PC-3 (cell line): ENCODE measurements around the gene FAM83G. TPM values are rescaled to one million over a fixed set of nuclear protein-coding genes. Genes with fewer than 3 reads are reported as not detected.

Source experiments
- ATAC-seq: fragments of 200-7000 bp; cut with Tn5 transposase; 2 replicates; pipeline ENCODE4 v1.9.1; 2020; ENCODE audit warnings: mild to moderate bottlenecking, moderate library complexity
- BruUV-seq: library from RNA; stranded (reverse); fragments of 400-500 nt; replicated peaks from 2 replicates; lab custom pipeline; 2021; lab: Mats Ljungman, UMichigan
- CTCF ChIA-PET: fragments of 300-600 bp; sonication (Branson Sonifier 250); formaldehyde crosslinking; loops from one replicate; lab custom pipeline; 2022; ENCODE audit warnings: antibody characterized with exemption; lab: Charles Lee
- POLR2A ChIA-PET: fragments of 300-600 bp; sonication (Branson Sonifier 250); formaldehyde crosslinking; loops from one replicate; lab custom pipeline; 2022; ENCODE audit warnings: antibody characterized with exemption; ENCODE audit not compliant: unreplicated experiment; lab: Charles Lee
- DNase-seq: peaks from one replicate; pipeline ENCODE4 v3.0.0-alpha.2; 2015
- H2AFZ ChIP-seq: fragments of 300-600 bp; sonication (generic); 2 replicates; pipeline ENCODE4 v1.6.0; 2016; ENCODE audit warnings: antibody characterized with exemption, low read length
- H3F3A ChIP-seq: fragments of 300-600 bp; sonication (generic); one replicate; pipeline ENCODE4 v1.6.0; 2017; ENCODE audit warnings: antibody characterized with exemption, low read length, control low read depth, mild to moderate bottlenecking; ENCODE audit not compliant: unreplicated experiment
- H3K27ac ChIP-seq: fragments of 300-600 bp; sonication (generic); 2 replicates; pipeline ENCODE4 v1.5.1; 2016; ENCODE audit warnings: mild to moderate bottlenecking, low read length
- H3K27me3 ChIP-seq: fragments of 300-600 bp; sonication (generic); 2 replicates; pipeline ENCODE4 v1.6.1; 2016; ENCODE audit warnings: low read length, mixed read lengths
- H3K36me3 ChIP-seq: fragments of 300-600 bp; sonication (generic); 2 replicates; pipeline ENCODE4 v1.6.1; 2016; ENCODE audit warnings: low read depth, mixed run types, low read length, mixed read lengths
- H3K4me1 ChIP-seq: fragments of 300-600 bp; sonication (generic); 2 replicates; pipeline ENCODE4 v1.5.1; 2016; ENCODE audit warnings: low read length; ENCODE audit not compliant: insufficient read depth
- H3K4me2 ChIP-seq: fragments of 300-600 bp; sonication (generic); 2 replicates; pipeline ENCODE4 v1.6.0; 2016; ENCODE audit warnings: low read length
- H3K4me3 ChIP-seq: fragments of 300-600 bp; sonication (generic); 2 replicates; pipeline ENCODE4 v1.5.1; 2016; ENCODE audit warnings: mild to moderate bottlenecking, low read length, mixed read lengths
- H3K79me2 ChIP-seq: fragments of 300-600 bp; sonication (generic); 2 replicates; pipeline ENCODE4 v1.6.1; 2017; ENCODE audit warnings: low read length, mixed read lengths
- H3K9ac ChIP-seq: fragments of 300-600 bp; sonication (generic); 2 replicates; pipeline ENCODE4 v1.6.0; 2016; ENCODE audit warnings: mild to moderate bottlenecking, low read length
- H3K9me2 ChIP-seq: fragments of 300-600 bp; sonication (generic); replicated peaks from 2 replicates; pipeline ENCODE4 v1.6.1; 2016; ENCODE audit warnings: mixed run types, low read length, mixed read lengths
- H3K9me3 ChIP-seq: fragments of 300-600 bp; sonication (generic); 2 replicates; pipeline ENCODE4 v1.6.1; 2016; ENCODE audit warnings: low read length, mixed read lengths
- H4K20me1 ChIP-seq: fragments of 300-600 bp; sonication (generic); 2 replicates; pipeline ENCODE4 v1.6.1; 2016; ENCODE audit warnings: low read length, mixed read lengths
- EZH2 ChIP-seq: fragments of 300-600 bp; sonication (generic); IDR thresholded peaks from one replicate; pipeline ENCODE4 v1.6.1; 2017; ENCODE audit warnings: antibody characterized with exemption, mild to moderate bottlenecking, low read length; ENCODE audit not compliant: unreplicated experiment
- EZH2phosphoT487 ChIP-seq: fragments of 300-600 bp; sonication (generic); IDR thresholded peaks from 2 replicates; pipeline ENCODE4 v1.6.1; 2018; ENCODE audit warnings: mild to moderate bottlenecking, antibody characterized with exemption, low read length, borderline replicate concordance
- intact Hi-C: fragments of 100-400 bp; cut with micrococcal nuclease; formaldehyde crosslinking; loops from 2 replicates; pipeline ENCODE4 v1.9.0; 2023
- total RNA-seq: library from RNA; depleted of rRNA; stranded (reverse); fragments of >200 nt; gene quantifications from 2 replicates; pipeline ENCODE4 v1.2.3, GENCODE V29; 2014
- TF ChIP-seq, protein P1 (sequence below): fragments of 300-600 bp; sonication (generic); conservative IDR thresholded peaks from 2 replicates; pipeline ENCODE4 v1.5.1; 2017; ENCODE audit warnings: antibody characterized with exemption, low read depth, mild to moderate bottlenecking, low read length

FAM83G gene
- total RNA-seq, 1 experiment from 2014 or later, result 0.26 TPM

DNA sequence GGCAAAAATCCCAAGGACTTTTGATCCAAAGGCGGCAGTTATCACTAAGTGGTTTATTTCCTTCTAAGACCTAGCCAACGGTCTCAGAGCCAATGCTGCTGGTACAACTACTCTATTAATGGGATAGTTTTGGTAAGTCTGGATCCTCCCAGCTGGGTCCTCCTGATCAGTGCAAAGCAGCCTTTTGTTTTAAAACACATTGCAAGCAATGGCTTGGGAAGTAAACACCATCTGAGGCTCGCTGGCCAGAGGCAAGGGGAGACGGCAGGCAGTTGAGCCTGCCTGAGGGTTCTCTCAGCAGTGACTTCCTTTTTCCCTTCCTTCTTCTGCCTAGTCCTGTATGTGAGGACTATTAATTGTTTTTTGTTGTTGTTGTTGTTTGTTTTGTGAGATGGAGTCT lies 54.2 kb downstream of the FAM83G start:
- TF ChIP-seq EZH2 (no peak), EZH2phosphoT487 (no peak)
- TF ChIP-seq, protein P1, sequence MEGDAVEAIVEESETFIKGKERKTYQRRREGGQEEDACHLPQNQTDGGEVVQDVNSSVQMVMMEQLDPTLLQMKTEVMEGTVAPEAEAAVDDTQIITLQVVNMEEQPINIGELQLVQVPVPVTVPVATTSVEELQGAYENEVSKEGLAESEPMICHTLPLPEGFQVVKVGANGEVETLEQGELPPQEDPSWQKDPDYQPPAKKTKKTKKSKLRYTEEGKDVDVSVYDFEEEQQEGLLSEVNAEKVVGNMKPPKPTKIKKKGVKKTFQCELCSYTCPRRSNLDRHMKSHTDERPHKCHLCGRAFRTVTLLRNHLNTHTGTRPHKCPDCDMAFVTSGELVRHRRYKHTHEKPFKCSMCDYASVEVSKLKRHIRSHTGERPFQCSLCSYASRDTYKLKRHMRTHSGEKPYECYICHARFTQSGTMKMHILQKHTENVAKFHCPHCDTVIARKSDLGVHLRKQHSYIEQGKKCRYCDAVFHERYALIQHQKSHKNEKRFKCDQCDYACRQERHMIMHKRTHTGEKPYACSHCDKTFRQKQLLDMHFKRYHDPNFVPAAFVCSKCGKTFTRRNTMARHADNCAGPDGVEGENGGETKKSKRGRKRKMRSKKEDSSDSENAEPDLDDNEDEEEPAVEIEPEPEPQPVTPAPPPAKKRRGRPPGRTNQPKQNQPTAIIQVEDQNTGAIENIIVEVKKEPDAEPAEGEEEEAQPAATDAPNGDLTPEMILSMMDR, result no peak
- Histone ChIP-seq H3K9me2 (no peaks in the 10 kb centered on the region), H3K4me1 (no peaks in the 10 kb centered on the region), H3F3A (no peaks in the 10 kb centered on the region), H3K9me3 (no peaks in the 10 kb centered on the region), H3K27ac (no peak overlapping the region), H3K4me2 (no peak overlapping the region), H3K27me3 (peaks cover 12% of the 10 kb centered on the region), H3K9ac (no peak overlapping the region), H3K79me2 (no peaks in the 10 kb centered on the region), H3K36me3 (no peaks in the 10 kb centered on the region), H2AFZ (no peak overlapping the region), H4K20me1 (no peaks in the 10 kb centered on the region), H3K4me3 (no peak overlapping the region)
- ATAC-seq, result no peak
- intact Hi-C loops, result no loop called here
- CTCF ChIA-PET, result no interaction called here
- POLR2A ChIA-PET, result no interaction called here
- BruUV-seq, result no TSS peak
- DNase-seq, result no peak

DNA sequence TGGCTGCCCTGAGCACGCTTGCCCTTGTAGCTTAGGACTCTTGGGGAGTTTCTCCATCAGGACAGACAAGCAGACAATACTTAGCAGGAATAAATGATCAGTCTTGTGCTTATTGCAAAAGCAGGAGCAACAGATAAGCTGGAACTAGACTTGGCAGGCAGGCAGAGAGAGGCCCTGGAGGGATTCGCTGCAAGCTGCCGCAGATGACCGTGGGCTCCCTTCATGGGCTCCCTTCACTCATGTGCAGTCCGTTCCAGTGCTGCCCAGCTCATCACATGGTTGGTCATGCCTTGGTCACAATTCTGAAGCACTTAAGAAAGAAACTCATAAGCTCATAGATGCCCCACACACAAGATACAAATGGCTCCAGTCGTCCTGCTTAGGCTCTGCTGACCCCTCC lies 55.0 kb downstream of the FAM83G start:
- Histone ChIP-seq H3K36me3 (no peaks in the 10 kb centered on the region), H3K27me3 (peaks cover 20% of the 10 kb centered on the region), H3K4me3 (no peak overlapping the region), H3K9ac (no peak overlapping the region), H3K4me1 (no peaks in the 10 kb centered on the region), H2AFZ (no peak overlapping the region), H3K9me2 (no peaks in the 10 kb centered on the region), H3F3A (no peaks in the 10 kb centered on the region), H4K20me1 (no peaks in the 10 kb centered on the region), H3K27ac (no peak overlapping the region), H3K9me3 (no peaks in the 10 kb centered on the region), H3K79me2 (no peaks in the 10 kb centered on the region), H3K4me2 (no peak overlapping the region)
- ATAC-seq, result no peak
- no TSS peak for BruUV-seq
- POLR2A ChIA-PET, result no interaction called here
- CTCF ChIA-PET, result no interaction called here
- intact Hi-C loops, result no loop called here
- no peak for TF ChIP-seq EZH2phosphoT487
- TF ChIP-seq, protein P1, result no peak
- no peak for TF ChIP-seq EZH2
- DNase-seq, result no peak

DNA sequence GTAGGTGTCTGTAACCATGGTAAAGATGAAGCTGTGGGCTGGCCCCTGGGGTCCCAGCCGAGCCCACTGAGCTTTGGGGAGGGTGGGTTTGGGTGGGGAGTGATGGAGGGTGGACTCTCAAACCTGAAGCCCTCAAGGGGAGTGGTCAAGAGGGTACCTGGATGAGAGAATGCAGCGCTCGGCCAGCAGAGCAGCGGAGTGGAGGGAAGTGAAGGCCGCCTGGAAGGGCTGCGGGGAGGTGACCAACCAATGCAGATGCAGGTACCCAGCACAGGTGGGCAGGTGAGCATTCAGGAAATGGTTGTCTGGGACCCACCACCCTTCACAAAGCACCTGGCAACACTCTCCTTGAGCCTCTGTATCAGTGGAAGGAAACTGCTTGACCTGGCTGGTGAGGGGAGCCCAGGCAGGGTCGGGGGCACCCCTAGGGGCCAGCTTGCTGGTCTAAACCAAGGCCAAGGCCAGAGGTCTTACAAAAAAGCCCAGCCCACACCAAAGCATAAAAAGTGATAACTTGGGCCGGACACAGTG lies 56.0 kb downstream of the FAM83G start:
- Histone ChIP-seq H3K4me2 (no peak overlapping the region), H4K20me1 (no peaks in the 10 kb centered on the region), H3K9me2 (no peaks in the 10 kb centered on the region), H3F3A (no peaks in the 10 kb centered on the region), H3K27me3 (peaks cover 21% of the 10 kb centered on the region), H3K4me1 (no peaks in the 10 kb centered on the region), H3K9me3 (no peaks in the 10 kb centered on the region), H3K4me3 (no peak overlapping the region), H3K27ac (no peak overlapping the region), H3K9ac (no peak overlapping the region), H2AFZ (no peak overlapping the region), H3K36me3 (no peaks in the 10 kb centered on the region), H3K79me2 (no peaks in the 10 kb centered on the region)
- POLR2A ChIA-PET, result no interaction called here
- ATAC-seq, result no peak
- CTCF ChIA-PET, result no interaction called here
- BruUV-seq, result no TSS peak
- intact Hi-C loops, result no loop called here
- no peak for DNase-seq
- TF ChIP-seq, protein P1, result no peak
- no peak for TF ChIP-seq EZH2
- TF ChIP-seq EZH2phosphoT487, result no peak
